ENCODE results near the gene CAPN15.
A peak's percentile ranks its signal among the peaks of the same experiment; 100 is the strongest.
"Not testable (repeated sequence)": the region's sequence is repeated elsewhere in the genome, so short reads cannot be mapped to it uniquely, and the experiment has no call there.

Gene CAPN15

DNA sequence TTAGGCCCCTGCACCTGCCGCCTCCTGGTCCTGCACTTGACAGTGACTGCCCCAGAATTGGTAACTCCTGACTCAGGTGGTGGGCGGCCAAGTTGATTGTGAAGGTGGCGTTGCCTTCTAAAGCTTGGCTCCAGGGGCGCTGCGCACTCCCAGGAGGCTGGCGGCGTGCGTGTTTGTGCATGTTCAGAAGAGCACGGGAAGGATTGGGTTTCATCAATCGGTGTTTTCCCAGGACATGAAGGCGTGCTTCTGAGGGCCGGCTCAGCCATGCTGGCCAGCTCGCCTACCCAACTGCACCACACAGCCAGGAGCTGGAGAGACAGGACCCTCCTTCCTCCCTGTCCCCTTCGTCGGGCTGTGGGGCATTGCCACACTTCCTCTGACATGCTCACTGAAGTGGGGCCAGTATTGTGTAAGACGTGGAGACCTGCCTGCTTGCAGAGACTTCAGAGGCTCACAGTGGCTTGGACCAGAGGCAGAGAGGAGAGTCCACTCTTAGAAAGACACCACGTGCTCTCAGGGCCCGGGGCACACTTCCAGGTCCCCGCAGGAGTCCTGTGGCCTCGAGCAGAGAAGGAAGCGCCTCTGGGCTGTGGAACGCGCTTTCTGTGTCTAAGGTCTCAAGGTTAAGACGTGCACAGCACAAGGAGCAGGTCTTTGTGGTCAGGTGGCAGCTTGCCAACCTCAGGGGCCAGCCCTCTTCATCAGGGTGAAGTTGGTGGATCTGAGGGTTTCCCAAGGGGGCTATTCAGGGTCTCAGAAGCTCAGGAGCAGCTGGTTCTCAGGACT is 65.2 kb downstream of the CAPN15 start:
- TF ChIP-seq, protein P1, sequence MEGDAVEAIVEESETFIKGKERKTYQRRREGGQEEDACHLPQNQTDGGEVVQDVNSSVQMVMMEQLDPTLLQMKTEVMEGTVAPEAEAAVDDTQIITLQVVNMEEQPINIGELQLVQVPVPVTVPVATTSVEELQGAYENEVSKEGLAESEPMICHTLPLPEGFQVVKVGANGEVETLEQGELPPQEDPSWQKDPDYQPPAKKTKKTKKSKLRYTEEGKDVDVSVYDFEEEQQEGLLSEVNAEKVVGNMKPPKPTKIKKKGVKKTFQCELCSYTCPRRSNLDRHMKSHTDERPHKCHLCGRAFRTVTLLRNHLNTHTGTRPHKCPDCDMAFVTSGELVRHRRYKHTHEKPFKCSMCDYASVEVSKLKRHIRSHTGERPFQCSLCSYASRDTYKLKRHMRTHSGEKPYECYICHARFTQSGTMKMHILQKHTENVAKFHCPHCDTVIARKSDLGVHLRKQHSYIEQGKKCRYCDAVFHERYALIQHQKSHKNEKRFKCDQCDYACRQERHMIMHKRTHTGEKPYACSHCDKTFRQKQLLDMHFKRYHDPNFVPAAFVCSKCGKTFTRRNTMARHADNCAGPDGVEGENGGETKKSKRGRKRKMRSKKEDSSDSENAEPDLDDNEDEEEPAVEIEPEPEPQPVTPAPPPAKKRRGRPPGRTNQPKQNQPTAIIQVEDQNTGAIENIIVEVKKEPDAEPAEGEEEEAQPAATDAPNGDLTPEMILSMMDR (conservative IDR thresholded peaks at IDR 0.05): peak; percentile 58
- TF ChIP-seq ZFX (IDR thresholded peaks at IDR 0.05): no peak; the same call in 1 of the 2 replicates
- peak overlapping the region; percentile 99 for H3K27ac ChIP-seq

DNA sequence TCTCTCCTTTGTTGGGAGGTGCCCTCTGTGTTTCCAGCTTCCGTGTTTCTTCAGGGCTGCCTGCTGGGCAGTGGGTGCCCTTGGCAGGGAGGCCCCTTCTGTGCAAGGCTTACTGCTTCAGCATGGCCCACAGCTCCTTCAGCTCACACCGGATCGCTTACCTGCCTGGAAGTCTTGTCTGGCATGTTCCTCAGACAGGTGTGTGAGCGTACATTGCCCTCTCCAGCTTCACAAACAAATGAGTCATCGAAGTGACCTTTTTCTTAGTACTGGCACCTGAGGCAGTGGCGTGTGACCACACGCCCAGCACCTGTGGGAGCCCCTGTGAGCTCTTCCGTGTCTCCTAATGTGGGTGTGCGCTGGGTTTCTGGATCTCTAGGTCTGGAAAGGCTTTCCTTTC is 65.9 kb downstream of the CAPN15 start:
- no peak for TF ChIP-seq ZFX (IDR thresholded peaks at IDR 0.05)
- peak overlapping the region; percentile 99 for H3K27ac ChIP-seq

DNA sequence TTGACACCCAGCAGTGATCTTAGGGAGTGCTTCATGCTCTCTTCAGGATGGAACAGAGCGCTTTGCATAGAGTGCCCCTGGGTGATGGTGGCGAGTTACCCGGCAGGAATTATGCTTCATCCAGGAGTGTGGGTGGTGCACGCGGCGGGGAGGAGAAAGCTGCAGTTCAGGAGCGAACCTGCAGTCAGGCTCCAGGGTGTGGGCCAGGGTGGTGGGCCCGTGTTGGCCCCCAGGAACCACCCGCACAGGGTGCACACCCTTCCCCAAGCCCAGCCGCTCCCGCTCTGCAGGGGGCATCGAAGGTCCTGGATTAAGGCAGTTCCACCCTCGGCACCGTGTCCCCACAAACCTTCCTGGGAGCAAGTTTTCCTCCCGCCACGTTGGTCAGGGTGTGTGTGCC is 66.3 kb downstream of the CAPN15 start:
- H3K27ac ChIP-seq: peak overlapping the region; percentile 99
- TF ChIP-seq, protein P1 (conservative IDR thresholded peaks at IDR 0.05): no peak
- no peak for TF ChIP-seq ZFX (IDR thresholded peaks at IDR 0.05)

DNA sequence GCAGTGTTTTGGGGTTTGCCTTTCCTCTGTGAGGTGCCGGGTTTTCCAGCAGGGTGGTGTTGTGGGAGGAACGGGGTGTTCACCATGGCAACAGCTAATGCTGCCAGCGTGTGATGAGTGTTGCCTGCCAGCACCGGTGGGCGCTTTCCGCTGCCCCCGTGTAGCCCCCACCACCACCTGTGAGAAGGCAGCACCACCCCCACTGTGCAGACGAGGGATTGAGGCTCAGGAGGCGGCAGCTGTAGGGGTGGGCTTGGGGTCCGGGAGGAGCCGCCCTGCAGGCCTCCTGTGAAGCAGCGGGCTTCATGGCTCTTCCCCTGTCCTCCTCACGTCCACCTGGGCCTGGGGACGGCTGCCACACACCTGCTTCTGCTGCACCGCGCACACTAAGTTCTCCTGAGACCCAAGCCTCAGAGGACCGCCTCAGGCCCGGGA is 67.6 kb downstream of the CAPN15 start:
- H3K27ac ChIP-seq: peak overlapping the region; percentile 99; the same call in 1 of the 2 replicates
- TF ChIP-seq ZFX (IDR thresholded peaks at IDR 0.05): no peak
- TF ChIP-seq, protein P1 (conservative IDR thresholded peaks at IDR 0.05): no peak

DNA sequence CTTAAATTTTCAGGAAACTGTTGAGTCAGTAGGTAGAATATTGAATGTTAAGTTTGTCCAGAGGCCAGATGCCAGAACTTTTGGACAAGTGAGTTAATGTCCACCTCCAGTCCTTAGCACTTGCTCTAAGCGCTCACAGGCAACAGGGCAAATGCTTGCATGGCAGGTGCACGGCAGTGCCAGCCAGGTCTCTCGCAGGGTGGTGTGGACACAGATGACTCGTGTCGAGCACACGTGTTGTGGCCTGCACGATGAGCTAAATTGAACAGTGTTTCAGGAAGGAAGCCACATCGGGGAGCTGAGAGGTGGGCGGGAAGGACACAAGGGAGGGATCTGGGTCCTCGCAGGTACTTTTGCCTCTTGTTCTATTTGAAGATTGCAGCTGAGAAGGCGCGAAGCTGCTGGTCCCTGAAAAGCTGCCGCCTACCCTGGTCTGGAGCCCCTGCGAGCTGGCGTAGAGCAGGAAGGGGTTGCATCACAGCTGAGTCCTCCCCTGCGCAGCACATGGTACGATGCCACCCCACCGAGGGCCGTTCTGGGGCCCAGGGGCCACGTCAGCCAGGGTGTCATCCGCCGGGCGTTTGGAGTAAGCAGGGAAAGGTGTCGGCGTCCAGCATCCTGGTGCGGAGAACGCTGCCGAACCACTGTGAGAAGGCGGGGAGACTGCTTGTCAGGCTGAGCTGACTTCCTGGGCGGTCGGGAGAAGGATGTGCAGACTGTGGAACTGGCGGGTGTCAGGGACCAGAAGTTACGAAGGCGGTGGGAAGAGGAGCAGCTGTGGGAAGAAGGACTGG is 68.6 kb downstream of the CAPN15 start:
- no peak overlapping the region; the same call in 1 of the 2 replicates for H3K27ac ChIP-seq
- no peak for TF ChIP-seq ZFX (IDR thresholded peaks at IDR 0.05)
- TF ChIP-seq, protein P1 (conservative IDR thresholded peaks at IDR 0.05): no peak

DNA sequence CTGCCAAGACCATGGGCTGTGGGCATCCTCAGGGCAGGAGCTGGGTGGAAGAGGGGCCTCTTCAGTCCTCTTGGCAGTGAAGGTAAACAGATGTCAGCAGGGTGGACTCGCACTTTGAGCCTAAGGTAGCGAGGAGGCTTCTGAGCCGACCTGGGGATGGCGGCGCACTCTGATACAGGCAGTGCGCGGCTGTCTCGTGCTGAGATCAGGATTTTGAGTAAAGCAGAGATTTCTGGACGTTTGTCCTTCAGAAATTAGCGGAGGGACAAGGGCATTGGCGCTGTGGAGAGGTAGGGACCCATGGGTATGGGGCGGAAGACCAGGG is 69.2 kb downstream of the CAPN15 start:
- H3K27ac ChIP-seq: no peak overlapping the region
- TF ChIP-seq ZFX (IDR thresholded peaks at IDR 0.05): no peak
- TF ChIP-seq, protein P1 (conservative IDR thresholded peaks at IDR 0.05): no peak

DNA sequence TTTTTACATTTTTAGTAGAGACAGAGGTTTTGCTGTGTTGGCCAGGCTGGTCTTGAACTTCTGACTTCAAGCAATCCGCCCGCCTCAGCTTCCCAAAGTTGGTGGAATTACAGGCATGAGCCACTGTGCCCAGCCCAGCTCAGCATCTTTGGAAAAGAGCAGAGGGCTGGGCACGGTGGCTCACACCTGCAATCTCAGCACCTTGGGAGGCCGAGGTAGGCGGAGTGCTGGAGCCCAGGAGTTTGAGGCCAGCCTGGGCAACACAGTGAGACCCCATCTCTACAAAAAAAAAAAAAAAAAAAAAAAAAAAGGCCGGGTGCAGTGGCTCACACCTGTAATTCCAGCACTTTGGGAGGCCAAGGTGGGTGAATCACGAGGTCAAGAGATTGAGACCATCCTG is 70.1 kb downstream of the CAPN15 start:
- not testable (repeated sequence) for H3K27ac ChIP-seq

All from C4-2B (cell line).